Thyroid gland (tissue), 4 donors: ENCODE data around the gene MICU1.

Source experiments
- POLR2A ChIP-seq, 2 donors: fragments of 450-650 bp; IDR thresholded peaks; one replicate each; pipeline ENCODE4 v1.6.1; 2017; ENCODE audit warnings: antibody characterized with exemption in 2 of 2, mild to moderate bottlenecking in 2 of 2, moderate library complexity in 1 of 2
- TF ChIP-seq, protein P1 (sequence below), 6 experiments: fragments of 200-600 bp in 3 of 6; fragments of 450-650 bp in 3 of 6; sonication (generic) in 3 of 6; IDR thresholded peaks; one replicate each; pipeline ENCODE4 v1.5.1; 2016 to 2019; ENCODE audit warnings: antibody characterized with exemption in 6 of 6, mild to moderate bottlenecking in 2 of 6, inconsistent platforms in 1 of 6, moderate library complexity in 1 of 6

DNA sequence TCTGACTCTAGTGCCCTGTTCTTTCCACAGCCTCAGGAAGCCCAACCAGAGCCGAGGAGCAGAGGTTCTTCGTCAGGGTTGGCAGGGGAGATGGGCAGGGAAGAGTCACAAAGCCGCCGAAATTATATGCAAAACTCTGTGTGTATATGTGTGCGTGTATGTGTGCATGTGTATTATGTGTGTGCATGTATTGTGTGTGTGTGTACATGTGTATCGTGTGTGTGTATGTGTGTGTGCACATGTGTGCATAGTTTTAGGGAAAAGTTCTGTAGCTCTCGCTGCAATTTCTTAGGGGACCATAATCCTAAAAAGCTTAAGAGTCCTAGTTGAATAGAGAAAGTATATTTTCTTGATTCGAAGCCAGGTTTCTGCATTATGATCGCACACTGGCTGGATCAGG lies 288.2 kb downstream of the MICU1 start:
- TF ChIP-seq POLR2A (IDR thresholded peaks at IDR 0.05) = no peak
- TF ChIP-seq, protein P1, sequence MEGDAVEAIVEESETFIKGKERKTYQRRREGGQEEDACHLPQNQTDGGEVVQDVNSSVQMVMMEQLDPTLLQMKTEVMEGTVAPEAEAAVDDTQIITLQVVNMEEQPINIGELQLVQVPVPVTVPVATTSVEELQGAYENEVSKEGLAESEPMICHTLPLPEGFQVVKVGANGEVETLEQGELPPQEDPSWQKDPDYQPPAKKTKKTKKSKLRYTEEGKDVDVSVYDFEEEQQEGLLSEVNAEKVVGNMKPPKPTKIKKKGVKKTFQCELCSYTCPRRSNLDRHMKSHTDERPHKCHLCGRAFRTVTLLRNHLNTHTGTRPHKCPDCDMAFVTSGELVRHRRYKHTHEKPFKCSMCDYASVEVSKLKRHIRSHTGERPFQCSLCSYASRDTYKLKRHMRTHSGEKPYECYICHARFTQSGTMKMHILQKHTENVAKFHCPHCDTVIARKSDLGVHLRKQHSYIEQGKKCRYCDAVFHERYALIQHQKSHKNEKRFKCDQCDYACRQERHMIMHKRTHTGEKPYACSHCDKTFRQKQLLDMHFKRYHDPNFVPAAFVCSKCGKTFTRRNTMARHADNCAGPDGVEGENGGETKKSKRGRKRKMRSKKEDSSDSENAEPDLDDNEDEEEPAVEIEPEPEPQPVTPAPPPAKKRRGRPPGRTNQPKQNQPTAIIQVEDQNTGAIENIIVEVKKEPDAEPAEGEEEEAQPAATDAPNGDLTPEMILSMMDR (IDR thresholded peaks at IDR 0.05) = no peak
